Stimulated activated naive CD8-positive, alpha-beta T cell treated with anti-CD3 and anti-CD28 coated beads, Interleukin-15, Interleukin-2, amounts not matched to agents 100 ng/mL and 50 ng/mL, for 24 hours (primary cell): ENCODE data around the gene TCFL5.

Experiments used
- H3K27ac Mint-ChIP-seq: one replicate; pipeline ENCODE4 v1.8.0; 2021; ENCODE audit warnings: mild to moderate bottlenecking, mixed read lengths
- H3K27me3 Mint-ChIP-seq: one replicate; pipeline ENCODE4 v1.8.0; 2021; ENCODE audit warnings: mixed read lengths
- H3K36me3 Mint-ChIP-seq: one replicate; pipeline ENCODE4 v1.8.0; 2021; ENCODE audit warnings: low read depth, mixed read lengths
- H3K4me1 Mint-ChIP-seq: one replicate; pipeline ENCODE4 v1.8.0; 2021; ENCODE audit warnings: low read depth, mixed read lengths
- H3K4me3 Mint-ChIP-seq: one replicate; pipeline ENCODE4 v1.8.0; 2021; ENCODE audit warnings: mild to moderate bottlenecking, mixed read lengths
- H3K9me3 Mint-ChIP-seq: one replicate; pipeline ENCODE4 v1.8.0; 2021; ENCODE audit warnings: mixed read lengths

The TCFL5 gene

DNA sequence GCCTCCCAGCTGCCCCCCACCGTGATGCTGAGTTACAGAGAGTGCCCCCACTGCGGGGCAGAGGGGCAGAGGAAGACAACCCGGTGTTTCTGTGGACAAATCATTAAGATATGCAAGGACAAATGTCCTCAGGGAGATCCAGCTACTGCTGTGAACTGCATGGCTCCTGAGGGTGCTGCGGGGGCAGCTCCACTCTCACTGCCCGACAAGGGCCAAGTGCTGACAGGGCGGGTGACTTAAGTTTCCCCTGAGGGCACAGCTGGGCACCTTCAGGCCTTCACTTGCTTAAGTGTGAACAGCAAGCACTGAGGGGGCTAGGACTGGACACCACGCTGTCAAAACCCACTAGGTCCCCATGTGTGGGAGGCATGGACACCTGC, 26.2 kb upstream of the TCFL5 start:
- Mint-ChIP-seq H3K4me1 (peaks cover 24% of the 10 kb centered on the region), H3K9me3 (no peaks in the 10 kb centered on the region), H3K27ac (no peak overlapping the region), H3K4me3 (no peak overlapping the region), H3K27me3 (no peaks in the 10 kb centered on the region), H3K36me3 (peaks cover 48% of the 10 kb centered on the region)

GRCh38 chr20:62887152-62887859, 25.7 kb upstream of the TCFL5 start:
- H3K4me3 Mint-ChIP-seq = no peak overlapping the region
- no peaks in the 10 kb centered on the region for H3K9me3 Mint-ChIP-seq
- H3K36me3 Mint-ChIP-seq = peaks cover 42% of the 10 kb centered on the region
- H3K27me3 Mint-ChIP-seq = no peaks in the 10 kb centered on the region
- H3K27ac Mint-ChIP-seq = no peak overlapping the region
- H3K4me1 Mint-ChIP-seq = peaks cover 20% of the 10 kb centered on the region

- no peak overlapping the region for H3K27ac Mint-ChIP-seq
- peaks cover 15% of the 10 kb centered on the region for H3K4me1 Mint-ChIP-seq
- H3K27me3 Mint-ChIP-seq = no peaks in the 10 kb centered on the region
- H3K36me3 Mint-ChIP-seq = peaks cover 36% of the 10 kb centered on the region
- no peaks in the 10 kb centered on the region for H3K9me3 Mint-ChIP-seq
- no peak overlapping the region for H3K4me3 Mint-ChIP-seq
Measured at GRCh38 chr20:62886709-62887058, 25.1 kb upstream of the TCFL5 start.

DNA sequence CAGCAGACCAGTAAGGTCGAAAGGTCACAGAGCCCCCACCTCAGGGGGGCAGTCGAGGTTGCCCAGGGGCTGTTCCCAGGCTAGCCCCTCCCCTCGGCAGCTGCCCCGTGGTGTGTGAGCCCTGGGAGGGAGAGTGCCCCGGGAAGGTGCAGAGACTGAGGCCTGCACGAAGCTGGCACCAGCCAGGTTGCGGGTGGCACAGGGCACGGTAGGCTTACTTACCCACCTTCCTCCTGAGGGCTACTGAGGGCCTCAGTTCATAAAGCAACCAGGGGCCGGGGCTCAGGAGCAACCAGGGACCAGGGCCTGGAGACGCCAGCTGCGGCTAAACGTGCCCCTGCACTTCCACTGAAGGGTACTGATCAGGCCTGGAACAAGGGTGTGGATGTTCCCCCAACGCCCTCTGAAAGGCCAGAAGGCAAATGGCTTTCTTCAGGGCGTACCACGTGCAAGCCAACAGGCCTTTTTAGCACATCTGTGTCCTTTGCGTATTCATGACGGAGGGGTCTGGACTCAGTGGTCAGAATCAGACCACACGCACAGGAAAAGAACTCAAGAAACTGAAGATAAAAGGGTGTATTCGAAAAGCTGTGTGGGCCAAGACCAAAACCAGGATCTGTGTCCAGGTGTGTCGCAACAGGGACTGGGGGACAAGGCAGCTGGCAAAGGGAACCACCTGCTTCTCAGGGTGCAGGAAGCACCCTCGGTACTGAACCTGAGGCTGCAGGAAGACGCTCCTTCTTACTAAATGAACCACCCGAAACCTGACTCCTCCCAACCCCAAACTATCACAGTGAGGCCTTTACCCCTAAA, 24.5 kb upstream of the TCFL5 start:
- no peak overlapping the region for H3K27ac Mint-ChIP-seq
- peaks cover 9% of the 10 kb centered on the region for H3K4me1 Mint-ChIP-seq
- H3K27me3 Mint-ChIP-seq = no peaks in the 10 kb centered on the region
- H3K4me3 Mint-ChIP-seq = no peak overlapping the region
- H3K9me3 Mint-ChIP-seq = no peaks in the 10 kb centered on the region
- H3K36me3 Mint-ChIP-seq = peaks cover 36% of the 10 kb centered on the region

GRCh38 chr20:62885046-62885895, 23.6 kb upstream of the TCFL5 start:
- Mint-ChIP-seq H3K4me1 (peaks cover 7% of the 10 kb centered on the region), H3K27me3 (no peaks in the 10 kb centered on the region), H3K4me3 (no peak overlapping the region), H3K9me3 (no peaks in the 10 kb centered on the region), H3K36me3 (peaks cover 29% of the 10 kb centered on the region), H3K27ac (no peak overlapping the region)

GRCh38 chr20:62884556-62884955, 22.9 kb upstream of the TCFL5 start:
- peaks cover 7% of the 10 kb centered on the region for H3K4me1 Mint-ChIP-seq
- no peaks in the 10 kb centered on the region for H3K27me3 Mint-ChIP-seq
- H3K36me3 Mint-ChIP-seq = peaks cover 26% of the 10 kb centered on the region
- no peaks in the 10 kb centered on the region for H3K9me3 Mint-ChIP-seq
- no peak overlapping the region for H3K4me3 Mint-ChIP-seq
- no peak overlapping the region for H3K27ac Mint-ChIP-seq

DNA sequence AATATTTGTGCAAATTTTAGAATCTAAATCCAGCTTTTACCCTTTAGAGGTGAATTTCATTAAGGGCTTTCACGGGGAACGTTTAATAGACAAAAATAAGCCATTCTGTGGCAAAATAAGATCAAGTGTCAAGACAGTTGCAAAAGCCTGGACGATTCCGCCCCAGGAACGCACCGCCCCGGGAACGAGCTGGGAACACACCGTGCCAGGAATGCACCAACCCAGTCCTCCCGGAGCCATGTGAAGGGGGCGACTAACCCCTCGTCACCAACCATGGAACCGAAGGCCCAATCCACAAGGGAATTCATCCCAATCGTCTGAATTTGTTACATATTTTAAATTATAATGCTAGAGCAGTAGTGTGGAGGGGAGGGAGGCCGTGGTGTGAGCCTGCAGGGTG, 20.8 kb upstream of the TCFL5 start:
- Mint-ChIP-seq H3K4me3 (no peak overlapping the region), H3K9me3 (no peaks in the 10 kb centered on the region), H3K4me1 (peaks cover 7% of the 10 kb centered on the region), H3K27ac (no peak overlapping the region), H3K27me3 (no peaks in the 10 kb centered on the region), H3K36me3 (peaks cover 16% of the 10 kb centered on the region)

- H3K36me3 Mint-ChIP-seq = peaks cover 10% of the 10 kb centered on the region
- peaks cover under 1% of the 10 kb centered on the region for H3K4me1 Mint-ChIP-seq
- H3K27me3 Mint-ChIP-seq = no peaks in the 10 kb centered on the region
- no peak overlapping the region for H3K4me3 Mint-ChIP-seq
- H3K27ac Mint-ChIP-seq = no peak overlapping the region
- H3K9me3 Mint-ChIP-seq = no peaks in the 10 kb centered on the region
Measured at GRCh38 chr20:62881662-62882395, 20.2 kb upstream of the TCFL5 start.

DNA sequence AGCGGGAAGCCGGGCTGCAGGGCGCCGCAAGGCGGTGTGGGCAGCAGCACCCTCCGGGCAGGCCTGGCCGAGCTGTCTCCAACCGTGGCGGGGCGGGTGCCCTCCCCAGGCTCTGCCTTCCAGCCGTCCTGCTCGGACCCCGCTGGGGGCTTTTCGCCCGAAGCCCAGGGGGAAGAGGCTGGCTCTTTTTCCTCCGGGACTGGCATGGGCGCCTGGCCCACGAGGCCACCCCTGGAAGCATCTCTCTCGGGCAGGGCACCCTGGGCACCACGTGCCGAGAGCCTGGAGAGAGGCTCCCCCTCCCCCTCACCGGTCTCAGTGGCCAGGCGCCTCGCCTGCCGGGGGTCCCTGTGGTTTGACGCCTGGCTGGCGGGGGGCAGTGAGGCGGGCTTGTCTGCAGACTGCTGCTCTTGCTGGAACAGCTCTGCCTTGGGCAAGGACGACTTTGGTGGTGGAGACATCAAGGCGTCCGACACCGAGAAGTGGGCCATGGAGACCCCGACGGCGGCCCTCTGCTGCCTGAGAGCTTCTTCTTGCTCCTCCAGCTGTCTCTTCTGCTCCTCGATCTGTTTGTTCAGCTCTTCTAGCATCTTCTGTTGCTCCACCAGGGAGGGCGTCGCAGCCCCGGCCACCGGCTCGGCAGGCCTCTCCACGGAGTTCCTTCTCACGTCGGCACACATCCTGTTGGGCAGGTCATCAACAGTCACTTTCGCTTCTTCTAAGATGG, 19.5 kb upstream of the TCFL5 start:
- Mint-ChIP-seq H3K27me3 (no peaks in the 10 kb centered on the region), H3K4me3 (no peak overlapping the region), H3K4me1 (peaks cover under 1% of the 10 kb centered on the region), H3K27ac (no peak overlapping the region), H3K36me3 (peaks cover 6% of the 10 kb centered on the region), H3K9me3 (no peaks in the 10 kb centered on the region)

DNA sequence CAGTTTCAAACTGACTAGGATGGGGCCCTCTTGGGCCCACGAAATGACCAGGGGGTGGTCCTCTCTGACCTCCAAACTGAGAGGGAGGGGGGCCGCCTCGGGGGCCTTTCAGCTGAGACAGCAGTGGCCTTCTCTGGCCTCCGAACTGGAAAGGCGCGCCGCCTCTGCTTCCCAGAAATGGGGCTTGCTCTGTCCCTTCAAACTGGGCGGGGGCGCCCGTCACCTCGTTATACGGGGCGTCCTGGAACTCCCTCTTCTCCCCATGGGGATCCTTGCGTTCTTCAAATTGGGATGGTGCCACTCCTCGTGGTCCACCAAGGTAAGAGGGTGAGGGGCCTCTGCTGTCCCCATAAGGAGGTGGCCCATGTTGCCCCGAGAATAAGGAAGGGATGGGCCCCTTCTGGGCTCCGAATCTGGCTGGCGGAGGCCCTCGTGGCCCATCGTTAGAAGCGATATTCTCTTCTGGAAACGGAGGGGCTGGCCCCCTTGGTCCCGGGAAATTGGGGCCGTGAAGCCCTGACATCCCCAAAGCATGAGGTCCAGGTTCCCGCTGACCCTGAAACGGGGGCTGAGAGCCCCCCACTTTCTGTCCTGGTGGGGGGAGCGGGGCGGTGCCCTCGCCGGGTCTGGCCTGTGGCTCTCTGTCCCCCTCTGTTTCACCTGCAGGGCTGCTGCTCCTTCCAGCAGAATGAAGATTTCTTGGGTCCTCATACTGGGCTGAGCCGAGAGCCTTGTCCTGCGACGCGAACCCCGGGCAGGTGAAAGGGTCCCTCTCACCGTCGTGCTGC, 18.7 kb upstream of the TCFL5 start:
- Mint-ChIP-seq H3K27ac (no peak overlapping the region), H3K27me3 (no peaks in the 10 kb centered on the region), H3K4me3 (no peak overlapping the region)

GRCh38 chr20:62879275-62880146, 17.9 kb upstream of the TCFL5 start:
- no peak overlapping the region for H3K4me3 Mint-ChIP-seq
- no peak overlapping the region for H3K27ac Mint-ChIP-seq
- peaks cover 6% of the 10 kb centered on the region for H3K36me3 Mint-ChIP-seq
- H3K4me1 Mint-ChIP-seq = peaks cover 12% of the 10 kb centered on the region
- no peaks in the 10 kb centered on the region for H3K9me3 Mint-ChIP-seq
- no peaks in the 10 kb centered on the region for H3K27me3 Mint-ChIP-seq

More for the DNA sequence above, 18.7 kb upstream of the TCFL5 start:
- Mint-ChIP-seq H3K4me1 (peaks cover 7% of the 10 kb centered on the region), H3K9me3 (no peaks in the 10 kb centered on the region), H3K36me3 (peaks cover 6% of the 10 kb centered on the region)

DNA sequence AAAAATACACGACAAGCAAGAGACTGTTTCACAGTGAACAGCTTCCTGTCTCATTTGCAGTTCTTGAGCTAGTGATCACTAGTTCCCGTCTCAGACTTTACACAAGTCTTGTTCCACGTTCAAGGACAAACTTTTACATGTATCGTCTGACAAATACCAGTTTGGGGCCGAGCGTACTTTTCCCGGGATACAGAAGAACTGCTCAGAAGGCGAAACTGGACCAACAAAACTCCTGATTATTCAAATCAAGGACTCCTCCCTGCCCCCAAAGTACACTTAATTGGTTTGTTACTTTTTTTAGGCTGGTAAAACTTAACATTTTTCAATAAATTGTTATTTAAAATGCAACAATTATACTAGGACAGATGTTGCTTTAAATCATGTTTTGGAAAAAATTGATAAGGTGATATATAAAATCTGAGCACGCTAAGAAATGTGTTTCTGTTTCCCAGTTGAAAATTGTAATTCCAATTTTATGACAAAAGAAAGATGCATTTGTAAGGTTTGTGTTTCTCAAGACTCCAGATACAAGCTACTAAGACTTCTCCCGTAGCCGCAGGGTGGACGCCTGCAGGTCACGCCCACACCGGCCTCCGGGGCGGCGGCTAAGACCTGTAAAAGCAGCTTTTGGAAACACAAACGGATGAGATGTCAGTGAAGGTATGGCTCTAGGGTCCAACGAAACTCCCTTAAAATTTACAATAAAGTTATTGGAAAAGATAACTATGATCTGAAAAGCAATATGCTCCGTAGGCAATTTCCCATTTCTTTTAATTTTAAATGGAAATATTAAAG, 16.8 kb upstream of the TCFL5 start:
- Mint-ChIP-seq H3K4me3 (no peak overlapping the region), H3K4me1 (peaks cover 22% of the 10 kb centered on the region), H3K27me3 (no peaks in the 10 kb centered on the region), H3K36me3 (peaks cover 6% of the 10 kb centered on the region), H3K27ac (no peak overlapping the region), H3K9me3 (no peaks in the 10 kb centered on the region)
